Ovary (tissue), 9 donors: Measurements from ENCODE around the gene AP5S1. TPM values are rescaled to one million over a fixed set of nuclear protein-coding genes. Genes with fewer than 3 reads are reported as not detected.
A peak's percentile ranks its signal among the peaks of the same experiment; 100 is the strongest.

Experiments used
- DNase-seq, 5 donors: peaks; one replicate each; pipeline ENCODE4 v3.0.0-alpha.2; 2019 to 2020
- H3K27ac ChIP-seq, 2 donors: fragments of 200-600 bp; one replicate each; pipeline versions ENCODE4 v1.5.1 to v1.8.0; 2019 to 2022
- H3K27me3 ChIP-seq: fragments of 200-600 bp; one replicate; pipeline ENCODE4 v1.8.0; 2022
- H3K36me3 ChIP-seq: fragments of 200-600 bp; sonication (generic); one replicate; pipeline ENCODE4 v1.5.1; 2019
- H3K4me1 ChIP-seq: one replicate; pipeline ENCODE4 v1.8.1; 2013; ENCODE audit warnings: mild to moderate bottlenecking, moderate library complexity; ENCODE audit not compliant: insufficient read depth
- H3K4me3 ChIP-seq: fragments of 200-600 bp; sonication (generic); one replicate; pipeline ENCODE4 v1.5.1; 2017
- H3K9me3 ChIP-seq, 2 donors: fragments of 200-600 bp in 1 of 2; sonication (generic) in 1 of 2; one replicate each; pipeline versions ENCODE4 v1.5.1 to v1.8.1; 2013 to 2019; ENCODE audit warnings: mild to moderate bottlenecking in 1 of 2, moderate library complexity in 1 of 2
- CTCF ChIP-seq, 3 donors: fragments of 450-650 bp in 2 of 3; fragments of 200-600 bp in 1 of 3; IDR thresholded peaks; one replicate each; pipeline versions ENCODE4 v1.5.1 to v1.8.0; 2016 to 2022; ENCODE audit warnings: antibody characterized with exemption in 3 of 3, mild to moderate bottlenecking in 1 of 3
- EP300 ChIP-seq: sonication (generic); formaldehyde crosslinking; IDR thresholded peaks from one replicate; pipeline ENCODE4 v1.6.1; 2017; ENCODE audit warnings: antibody characterized with exemption
- POLR2A ChIP-seq: fragments of 450-650 bp; IDR thresholded peaks from one replicate; pipeline ENCODE4 v1.6.1; 2017; ENCODE audit warnings: antibody characterized with exemption, mild to moderate bottlenecking, moderate library complexity
- WGBS, 3 donors: extraction: QIAGEN DNeasy Blood & Tissue Kit in 1 of 3; methylation state at CpG; one replicate each; pipeline versions ENCODE4 v1.1.5 to v1.1.7; 2013 to 2017; 5-methylcytosine and 5-hydroxymethylcytosine counted together
- intact Hi-C, 4 donors: fragments of 100-400 bp; cut with DNase I; formaldehyde crosslinking; loops; one replicate each; pipeline versions ENCODE4 v1.11.0 to v1.15.1; 2022 to 2023
- polyA plus RNA-seq, 2 donors: library from polyadenylated mRNA; stranded (reverse); fragments of 200-250 nt in 1 of 2; fragments of 350-450 nt in 1 of 2; fragmentation: Illumina TruSeq in 1 of 2; extraction: RNeasy Lipid Tissue Mini Kit (QIAGEN cat#74804) in 1 of 2; gene quantifications; one replicate each; pipeline ENCODE4 v1.2.3, GENCODE V29; 2013 to 2014
- total RNA-seq, 7 donors: library from RNA; depleted of rRNA in 2 of 7; stranded (reverse); fragments of >200 nt in 2 of 7; fragmentation: NEBNext Ultra II Directional in 3 of 7; extraction: Animal tissue kit (Norgen Biotek cat#: 25700) in 3 of 7; gene quantifications; one replicate each; pipeline versions ENCODE4 v1.1.0 to v1.2.4, GENCODE V29; 2016 to 2023
- donor health status: DM: no; HTN: no; CAD: no; lungs with moderate emphysema.
- donor health status: DM: no; HTN: no; CAD: no.
- donor health status: Bipolar disorder and iron deficiency.
- donor health status: DM: yes; HTN: yes; CAD: no.
- donor health status: DM: no; HTN: no; CAD: no.
- donor health status: DM: yes; HTN: yes; CAD: no.

The AP5S1 gene
- total and polyA plus RNA-seq, 9 donors = 2.9 to 15.3 (median 10.4) TPM

- no peak overlapping the region for H3K27ac ChIP-seq
- H3K36me3 ChIP-seq = no peaks in the 10 kb centered on the region
- H3K9me3 ChIP-seq = no peaks in the 10 kb centered on the region
- H3K4me3 ChIP-seq = no peak overlapping the region
- intact Hi-C loops = no loop called here
- H3K4me1 ChIP-seq = peaks cover 6% of the 10 kb centered on the region
- no peak for DNase-seq
- no peaks in the 10 kb centered on the region for H3K27me3 ChIP-seq
- WGBS, 3 donors = 93 to 94% (median 93%) methylated on average over 13 of the region's 13 CpGs
- TF ChIP-seq EP300 = no peak
- no peak for TF ChIP-seq POLR2A
- no peak for TF ChIP-seq CTCF (IDR thresholded peaks at IDR 0.05)
Observed at GRCh38 chr20:3801846-3802245, 18.5 kb upstream of the AP5S1 start.

- TF ChIP-seq EP300 = no peak
- TF ChIP-seq POLR2A = no peak
- no peak for TF ChIP-seq CTCF (IDR thresholded peaks at IDR 0.05)
- intact Hi-C loops = no loop called here
- Histone ChIP-seq H3K4me3 (no peak overlapping the region), H3K27me3 (no peaks in the 10 kb centered on the region), H3K36me3 (no peaks in the 10 kb centered on the region), H3K9me3 (no peaks in the 10 kb centered on the region), H3K27ac (no peak overlapping the region), H3K4me1 (peaks cover 14% of the 10 kb centered on the region)
- 89 to 94% (median 91%) methylated on average over 11 of the region's 11 CpGs for WGBS, 3 donors
- DNase-seq = peak in 1 of 5 donors; percentile 25
Observed at GRCh38 chr20:3802524-3803239, 17.7 kb upstream of the AP5S1 start.

GRCh38 chr20:3803289-3803688 is 17.1 kb upstream of the AP5S1 start:
- TF ChIP-seq POLR2A (no peak), CTCF (IDR thresholded peaks at IDR 0.05) (no peak), EP300 (no peak)
- intact Hi-C loops = no loop called here
- DNase-seq = peak in 1 of 5 donors; percentile 33
- H3K27me3 ChIP-seq = no peaks in the 10 kb centered on the region
- WGBS, 3 donors = 86 to 95% (median 92%) methylated on average over 14 of the region's 14 CpGs
- no peak overlapping the region for H3K27ac ChIP-seq
- no peaks in the 10 kb centered on the region for H3K9me3 ChIP-seq
- H3K4me3 ChIP-seq = no peak overlapping the region
- no peaks in the 10 kb centered on the region for H3K36me3 ChIP-seq
- H3K4me1 ChIP-seq = peaks cover 16% of the 10 kb centered on the region

- H3K27me3 ChIP-seq = no peaks in the 10 kb centered on the region
- intact Hi-C loops = no loop called here
- 83 to 95% (median 94%) methylated on average over 6 of the region's 6 CpGs for WGBS, 3 donors
- no peaks in the 10 kb centered on the region for H3K9me3 ChIP-seq
- H3K27ac ChIP-seq = no peak overlapping the region
- TF ChIP-seq CTCF (IDR thresholded peaks at IDR 0.05) (no peak), POLR2A (no peak), EP300 (no peak)
- peak in 1 of 5 donors; percentile 31 for DNase-seq
- H3K4me1 ChIP-seq = peaks cover 16% of the 10 kb centered on the region
- no peaks in the 10 kb centered on the region for H3K36me3 ChIP-seq
- no peak overlapping the region for H3K4me3 ChIP-seq
Observed at GRCh38 chr20:3803854-3804253, 16.5 kb upstream of the AP5S1 start.
